ENCODE results near the gene TRMT44. TPM values are rescaled to one million over a fixed set of nuclear protein-coding genes. Genes with fewer than 3 reads are reported as not detected.

TRMT44 gene
- polyA plus RNA-seq, 4 donors, result 4.7 to 11.6 (median 5.2) TPM

GRCh38 chr4:8422327-8422726 lies 18.2 kb upstream of the TRMT44 start:
- Histone ChIP-seq H3K9me3 (ENCODE audit: control insufficient read depth in 2 of 2, insufficient read depth in 1 of 2, low read depth in 1 of 2, low read length in 1 of 2) (no peaks in the 10 kb centered on the region), H3K27me3 (ENCODE audit: control insufficient read depth in 3 of 3, insufficient read depth in 3 of 3, low read length in 3 of 3) (no peaks in the 10 kb centered on the region), H3K4me1 (ENCODE audit: control insufficient read depth in 3 of 3, insufficient read depth in 2 of 3, low read depth in 1 of 3, low read length in 2 of 3) (peaks cover 0 to 4% (median 0%) of the 10 kb centered on the region in 3 donors), H3K4me3 (ENCODE audit: low read depth in 1 of 3, low read length in 3 of 3) (no peak overlapping the region), H3K36me3 (ENCODE audit: control insufficient read depth in 3 of 3, insufficient read depth in 2 of 3, low read depth in 1 of 3, low read length in 3 of 3) (peaks cover 0 to 6% (median 0%) of the 10 kb centered on the region in 3 donors), H3K27ac (ENCODE audit: low read depth in 1 of 3, low read length in 2 of 3) (no peak overlapping the region)
- DNase-seq (no peak), FAIRE-seq (no peak)
- 58 to 76% (median 65%) methylated on average over 4 of the region's 4 CpGs for WGBS, 3 donors

- H3K27me3 ChIP-seq (ENCODE audit: control insufficient read depth in 3 of 3, insufficient read depth in 3 of 3, low read length in 3 of 3), result no peaks in the 10 kb centered on the region
- H3K27ac ChIP-seq (ENCODE audit: low read depth in 1 of 3, low read length in 2 of 3), result no peak overlapping the region
- WGBS, 3 donors, result 93 to 98% (median 93%) methylated on average over 5 of the region's 5 CpGs
- H3K4me1 ChIP-seq (ENCODE audit: control insufficient read depth in 3 of 3, insufficient read depth in 2 of 3, low read depth in 1 of 3, low read length in 2 of 3), result peaks cover 0 to 9% (median 0%) of the 10 kb centered on the region in 3 donors
- H3K36me3 ChIP-seq (ENCODE audit: control insufficient read depth in 3 of 3, insufficient read depth in 2 of 3, low read depth in 1 of 3, low read length in 3 of 3), result peaks cover 0 to 5% (median 0%) of the 10 kb centered on the region in 3 donors
- H3K4me3 ChIP-seq (ENCODE audit: low read depth in 1 of 3, low read length in 3 of 3), result no peak overlapping the region
- DNase-seq (no peak), FAIRE-seq (no peak)
- no peaks in the 10 kb centered on the region for H3K9me3 ChIP-seq (ENCODE audit: control insufficient read depth in 2 of 2, insufficient read depth in 1 of 2, low read depth in 1 of 2, low read length in 1 of 2)
These were observed 17.8 kb upstream of the TRMT44 start for GRCh38 chr4:8422786-8423185.

- Histone ChIP-seq H3K9me3 (ENCODE audit: control insufficient read depth in 2 of 2, insufficient read depth in 1 of 2, low read depth in 1 of 2, low read length in 1 of 2) (no peaks in the 10 kb centered on the region), H3K27me3 (ENCODE audit: control insufficient read depth in 3 of 3, insufficient read depth in 3 of 3, low read length in 3 of 3) (no peaks in the 10 kb centered on the region), H3K27ac (ENCODE audit: low read depth in 1 of 3, low read length in 2 of 3) (peak overlapping the region in 1 of 3 donors; percentile 87), H3K4me1 (ENCODE audit: control insufficient read depth in 3 of 3, insufficient read depth in 2 of 3, low read depth in 1 of 3, low read length in 2 of 3) (peaks cover 0 to 10% (median 6%) of the 10 kb centered on the region in 3 donors), H3K4me3 (ENCODE audit: low read depth in 1 of 3, low read length in 3 of 3) (peak overlapping the region in 2 of 3 donors; percentile 71 to 84), H3K36me3 (ENCODE audit: control insufficient read depth in 3 of 3, insufficient read depth in 2 of 3, low read depth in 1 of 3, low read length in 3 of 3) (peaks cover 0 to 8% (median 0%) of the 10 kb centered on the region in 3 donors)
- FAIRE-seq, result no peak
- 81 to 85% (median 83%) methylated on average over 17 of the region's 17 CpGs for WGBS, 3 donors
- DNase-seq, result no peak
These were observed 13.3 kb upstream of the TRMT44 start for GRCh38 chr4:8427262-8427661.

GRCh38 chr4:8427761-8428287 lies 12.8 kb upstream of the TRMT44 start:
- WGBS, 3 donors, result 1 to 2% (median 2%) methylated on average over 16 to 21 of the region's 21 CpGs
- H3K27ac ChIP-seq (ENCODE audit: low read depth in 1 of 3, low read length in 2 of 3), result peak overlapping the region; percentile 25 to 88 (median 87)
- DNase-seq, result peak in 1 of 2 donors; percentile 27
- no peaks in the 10 kb centered on the region for H3K27me3 ChIP-seq (ENCODE audit: control insufficient read depth in 3 of 3, insufficient read depth in 3 of 3, low read length in 3 of 3)
- no peaks in the 10 kb centered on the region for H3K9me3 ChIP-seq (ENCODE audit: control insufficient read depth in 2 of 2, insufficient read depth in 1 of 2, low read depth in 1 of 2, low read length in 1 of 2)
- peak overlapping the region; percentile 71 to 93 (median 84) for H3K4me3 ChIP-seq (ENCODE audit: low read depth in 1 of 3, low read length in 3 of 3)
- H3K36me3 ChIP-seq (ENCODE audit: control insufficient read depth in 3 of 3, insufficient read depth in 2 of 3, low read depth in 1 of 3, low read length in 3 of 3), result peaks cover 0 to 8% (median 0%) of the 10 kb centered on the region in 3 donors
- FAIRE-seq, result no peak
- peaks cover 0 to 10% (median 6%) of the 10 kb centered on the region in 3 donors for H3K4me1 ChIP-seq (ENCODE audit: control insufficient read depth in 3 of 3, insufficient read depth in 2 of 3, low read depth in 1 of 3, low read length in 2 of 3)

GRCh38 chr4:8428288-8429097 lies 12.1 kb upstream of the TRMT44 start:
- H3K4me3 ChIP-seq (ENCODE audit: low read depth in 1 of 3, low read length in 3 of 3), result peak overlapping the region; percentile 71 to 93 (median 84)
- peak overlapping the region; percentile 25 to 88 (median 87) for H3K27ac ChIP-seq (ENCODE audit: low read depth in 1 of 3, low read length in 2 of 3)
- 1 to 2% (median 2%) methylated on average over 49 to 56 of the region's 56 CpGs for WGBS, 3 donors
- peaks cover 0 to 7% (median 0%) of the 10 kb centered on the region in 3 donors for H3K36me3 ChIP-seq (ENCODE audit: control insufficient read depth in 3 of 3, insufficient read depth in 2 of 3, low read depth in 1 of 3, low read length in 3 of 3)
- DNase-seq (peak; percentile 83 to 96), FAIRE-seq (no peak)
- H3K4me1 ChIP-seq (ENCODE audit: control insufficient read depth in 3 of 3, insufficient read depth in 2 of 3, low read depth in 1 of 3, low read length in 2 of 3), result peaks cover 0 to 10% (median 6%) of the 10 kb centered on the region in 3 donors
- H3K27me3 ChIP-seq (ENCODE audit: control insufficient read depth in 3 of 3, insufficient read depth in 3 of 3, low read length in 3 of 3), result no peaks in the 10 kb centered on the region
- no peaks in the 10 kb centered on the region for H3K9me3 ChIP-seq (ENCODE audit: control insufficient read depth in 2 of 2, insufficient read depth in 1 of 2, low read depth in 1 of 2, low read length in 1 of 2)

- Histone ChIP-seq H3K27ac (ENCODE audit: low read depth in 1 of 3, low read length in 2 of 3) (no peak overlapping the region), H3K4me3 (ENCODE audit: low read depth in 1 of 3, low read length in 3 of 3) (no peak overlapping the region), H3K4me1 (ENCODE audit: control insufficient read depth in 3 of 3, insufficient read depth in 2 of 3, low read depth in 1 of 3, low read length in 2 of 3) (peaks cover 0 to 21% (median 17%) of the 10 kb centered on the region in 3 donors), H3K36me3 (ENCODE audit: control insufficient read depth in 3 of 3, insufficient read depth in 2 of 3, low read depth in 1 of 3, low read length in 3 of 3) (peaks cover 0 to 7% (median 0%) of the 10 kb centered on the region in 3 donors), H3K9me3 (ENCODE audit: control insufficient read depth in 2 of 2, insufficient read depth in 1 of 2, low read depth in 1 of 2, low read length in 1 of 2) (no peaks in the 10 kb centered on the region), H3K27me3 (ENCODE audit: control insufficient read depth in 3 of 3, insufficient read depth in 3 of 3, low read length in 3 of 3) (no peaks in the 10 kb centered on the region)
- 82 to 89% (median 85%) methylated on average over 5 of the region's 5 CpGs for WGBS, 3 donors
- FAIRE-seq, result no peak
- no peak for DNase-seq
These were observed 9.0 kb upstream of the TRMT44 start for GRCh38 chr4:8431553-8431952.

- Histone ChIP-seq H3K4me1 (ENCODE audit: control insufficient read depth in 3 of 3, insufficient read depth in 2 of 3, low read depth in 1 of 3, low read length in 2 of 3) (peaks cover 3 to 21% (median 17%) of the 10 kb centered on the region in 3 donors), H3K4me3 (ENCODE audit: low read depth in 1 of 3, low read length in 3 of 3) (no peak overlapping the region), H3K36me3 (ENCODE audit: control insufficient read depth in 3 of 3, insufficient read depth in 2 of 3, low read depth in 1 of 3, low read length in 3 of 3) (peaks cover 0 to 7% (median 0%) of the 10 kb centered on the region in 3 donors), H3K9me3 (ENCODE audit: control insufficient read depth in 2 of 2, insufficient read depth in 1 of 2, low read depth in 1 of 2, low read length in 1 of 2) (no peaks in the 10 kb centered on the region), H3K27ac (ENCODE audit: low read depth in 1 of 3, low read length in 2 of 3) (no peak overlapping the region), H3K27me3 (ENCODE audit: control insufficient read depth in 3 of 3, insufficient read depth in 3 of 3, low read length in 3 of 3) (no peaks in the 10 kb centered on the region)
- no peak for DNase-seq
- 78 to 87% (median 79%) methylated on average over 5 of the region's 5 CpGs for WGBS, 3 donors
- no peak for FAIRE-seq
These were observed 7.4 kb upstream of the TRMT44 start for GRCh38 chr4:8433136-8433535.

- no peak overlapping the region for H3K4me3 ChIP-seq (ENCODE audit: low read depth in 1 of 3, low read length in 3 of 3)
These were observed 6.1 kb upstream of the TRMT44 start for GRCh38 chr4:8434251-8435073.

More at GRCh38 chr4:8434251-8435073, 6.1 kb upstream of the TRMT44 start:
- WGBS, 3 donors, result 57 to 71% (median 65%) methylated on average over 21 of the region's 21 CpGs
- Histone ChIP-seq H3K27ac (ENCODE audit: low read depth in 1 of 3, low read length in 2 of 3) (peak overlapping the region in 2 of 3 donors; percentile 22 to 25), H3K27me3 (ENCODE audit: control insufficient read depth in 3 of 3, insufficient read depth in 3 of 3, low read length in 3 of 3) (no peaks in the 10 kb centered on the region), H3K36me3 (ENCODE audit: control insufficient read depth in 3 of 3, insufficient read depth in 2 of 3, low read depth in 1 of 3, low read length in 3 of 3) (peaks cover 0 to 7% (median 0%) of the 10 kb centered on the region in 3 donors), H3K9me3 (ENCODE audit: control insufficient read depth in 2 of 2, insufficient read depth in 1 of 2, low read depth in 1 of 2, low read length in 1 of 2) (no peaks in the 10 kb centered on the region), H3K4me1 (ENCODE audit: control insufficient read depth in 3 of 3, insufficient read depth in 2 of 3, low read depth in 1 of 3, low read length in 2 of 3) (peaks cover 3 to 31% (median 10%) of the 10 kb centered on the region in 3 donors)
- peak in 1 of 2 donors; percentile 53 for DNase-seq
- no peak for FAIRE-seq
